IMR-90 (cell line): Measurements from ENCODE around the gene SLC26A11. TPM values are rescaled to one million over a fixed set of nuclear protein-coding genes. Genes with fewer than 3 reads are reported as not detected.
"Not testable (repeated sequence)": the region's sequence is repeated elsewhere in the genome, so short reads cannot be mapped to it uniquely, and the experiment has no call there.

Experiments used
- ATAC-seq: fragments of 200-7000 bp; cut with Tn5 transposase; 2 replicates; pipeline ENCODE4 v1.9.1; 2020; ENCODE audit warnings: low read depth, mild to moderate bottlenecking, moderate library complexity
- BruUV-seq: library from RNA; stranded (reverse); fragments of 400-500 nt; replicated peaks from 2 replicates; lab custom pipeline; 2021; lab: Mats Ljungman, UMichigan
- CTCF ChIA-PET: fragments of 300-600 bp; formaldehyde crosslinking; extraction: SDS; loops from one replicate; lab custom pipeline; 2021; ENCODE audit warnings: antibody characterized with exemption; lab: Yijun Ruan, JAX
- POLR2A ChIA-PET: fragments of 300-600 bp; sonication (Branson Sonifier 250); formaldehyde crosslinking; loops from one replicate; lab custom pipeline; 2022; ENCODE audit warnings: antibody characterized with exemption; ENCODE audit not compliant: unreplicated experiment; lab: Charles Lee
- DNase-seq: peaks from one replicate; pipeline ENCODE4 v3.0.0; 2013
- H2AFZ ChIP-seq: replicated peaks from 2 replicates; pipeline ENCODE3; 2013; ENCODE audit warnings: low read length, mild to moderate bottlenecking; ENCODE audit not compliant: poor library complexity
- H2AK5ac ChIP-seq: 2 replicates; pipeline ENCODE4 v1.6.1; 2013; ENCODE audit warnings: low read depth, low read length, inconsistent platforms
- H2AK9ac ChIP-seq: replicated peaks from 2 replicates; pipeline ENCODE3; 2013; ENCODE audit warnings: mild to moderate bottlenecking, low read depth, low read length, moderate library complexity; ENCODE audit not compliant: poor library complexity
- H2BK120ac ChIP-seq: 2 replicates; pipeline ENCODE4 v1.6.1; 2013; ENCODE audit warnings: low read depth, low read length, inconsistent platforms
- H2BK15ac ChIP-seq: 3 replicates; pipeline ENCODE4 v1.6.1; 2013; ENCODE audit warnings: low read depth, low read length, inconsistent platforms
- H2BK20ac ChIP-seq: 2 replicates; pipeline ENCODE4 v1.6.1; 2013; ENCODE audit warnings: low read depth, mild to moderate bottlenecking, inconsistent platforms, low read length, moderate library complexity
- H2BK5ac ChIP-seq: 2 replicates; pipeline ENCODE4 v1.6.1; 2013; ENCODE audit warnings: mild to moderate bottlenecking, low read depth, low read length, inconsistent platforms; ENCODE audit not compliant: poor library complexity, severe bottlenecking
- H3K14ac ChIP-seq: replicated peaks from 2 replicates; pipeline ENCODE4 v1.6.1; 2013; ENCODE audit warnings: low read depth, low read length, inconsistent platforms
- H3K18ac ChIP-seq: 2 replicates; pipeline ENCODE4 v1.6.1; 2013; ENCODE audit warnings: low read depth, low read length, control low read depth
- H3K23ac ChIP-seq: 2 replicates; pipeline ENCODE4 v1.6.1; 2013; ENCODE audit warnings: low read depth, low read length, inconsistent platforms
- H3K27ac ChIP-seq: 2 replicates; pipeline ENCODE4 v1.5.1; 2013; ENCODE audit warnings: mild to moderate bottlenecking, control low read depth, low read length; ENCODE audit not compliant: insufficient read depth
- H3K27me3 ChIP-seq: 2 replicates; pipeline ENCODE4 v1.6.1; 2013; ENCODE audit warnings: low read length; ENCODE audit not compliant: control insufficient read depth, insufficient read depth
- H3K36me3 ChIP-seq: 2 replicates; pipeline ENCODE4 v1.6.1; 2013; ENCODE audit warnings: low read length, mixed read lengths; ENCODE audit not compliant: control insufficient read depth, insufficient read depth
- H3K4ac ChIP-seq: 2 replicates; pipeline ENCODE4 v1.6.1; 2013; ENCODE audit warnings: low read depth, low read length, inconsistent platforms
- H3K4me1 ChIP-seq: 2 replicates; pipeline ENCODE4 v1.6.1; 2013; ENCODE audit warnings: low read length, mixed read lengths; ENCODE audit not compliant: control insufficient read depth, insufficient read depth
- H3K4me2 ChIP-seq: 2 replicates; pipeline ENCODE4 v1.6.1; 2013; ENCODE audit warnings: low read depth, mild to moderate bottlenecking, control low read depth, low read length, moderate library complexity
- H3K4me3 ChIP-seq: 2 replicates; pipeline ENCODE4 v1.5.1; 2013; ENCODE audit warnings: low read depth, mild to moderate bottlenecking, control low read depth, low read length, moderate library complexity; ENCODE audit not compliant: insufficient read depth
- H3K56ac ChIP-seq: 2 replicates; pipeline ENCODE4 v1.6.1; 2013; ENCODE audit warnings: low read length, inconsistent platforms; ENCODE audit not compliant: insufficient read depth; ENCODE audit errors: extremely low read depth
- H3K79me1 ChIP-seq, 2 experiments: 2 replicates each; pipeline ENCODE4 v1.6.1; 2013; ENCODE audit warnings: low read length in 2 of 2, inconsistent platforms in 1 of 2, low read depth in 1 of 2
- H3K9ac ChIP-seq: 2 replicates; pipeline ENCODE4 v1.6.1; 2013; ENCODE audit warnings: low read depth, low read length, control low read depth
- H3K9me1 ChIP-seq: 2 replicates; pipeline ENCODE4 v1.6.1; 2013; ENCODE audit warnings: low read length, inconsistent platforms; ENCODE audit not compliant: insufficient read depth
- H3K9me3 ChIP-seq: 2 replicates; pipeline ENCODE4 v1.6.1; 2013; ENCODE audit warnings: low read length; ENCODE audit not compliant: control insufficient read depth, insufficient read depth
- H4K20me1 ChIP-seq: 2 replicates; pipeline ENCODE4 v1.6.1; 2013; ENCODE audit warnings: low read length, inconsistent platforms; ENCODE audit not compliant: insufficient read depth
- H4K5ac ChIP-seq: 2 replicates; pipeline ENCODE4 v1.6.1; 2013; ENCODE audit warnings: mild to moderate bottlenecking, low read depth, low read length, control low read depth
- H4K8ac ChIP-seq, 2 experiments: 2 replicates each; pipeline ENCODE4 v1.6.1; 2013; ENCODE audit warnings: low read depth in 2 of 2, low read length in 2 of 2, control low read depth in 1 of 2, inconsistent platforms in 1 of 2
- H4K91ac ChIP-seq: 2 replicates; pipeline ENCODE4 v1.6.1; 2013; ENCODE audit warnings: low read depth, low read length, inconsistent platforms; ENCODE audit not compliant: insufficient read depth
- WGBS, 2 experiments: methylation state at CpG; one replicate each; pipeline versions ENCODE4 v1.1.5 to v1.1.7; 2013; ENCODE audit warnings: missing lambda C conversion rate in 2 of 2; ENCODE audit not compliant: insufficient read length in 1 of 2; ENCODE audit errors: extremely low coverage in 2 of 2; 5-methylcytosine and 5-hydroxymethylcytosine counted together
- dilution Hi-C: fragments of 300-500 bp; cut with HindIII; formaldehyde crosslinking; loops from one replicate; pipeline ENCODE4 v1.14.3; 2018; ENCODE audit warnings: low sequenced_read_pairs; ENCODE audit not compliant: unreplicated experiment
- in situ Hi-C: fragments of 300-500 bp; cut with MboI; formaldehyde crosslinking; loops from 3 replicates; pipeline ENCODE4 v1.14.3; 2019; ENCODE audit warnings: low sequenced_read_pairs, inconsistent platforms, mixed read lengths
- intact Hi-C: fragments of 100-400 bp; cut with micrococcal nuclease; formaldehyde crosslinking; loops from 2 replicates; pipeline ENCODE4 v1.10.0; 2022
- polyA plus RNA-seq, 3 experiments: library from polyadenylated mRNA; depleted of rRNA; stranded (reverse); fragments of >200 nt; gene quantifications; 2 replicates each; pipeline ENCODE4 v1.2.3, GENCODE V29; 2012; ENCODE audit warnings: low replicate concordance in 1 of 3
- total RNA-seq: library from RNA; depleted of rRNA; stranded (reverse); fragments of >200 nt; gene quantifications from 2 replicates; pipeline ENCODE4 v1.2.3, GENCODE V29; 2012

The SLC26A11 gene
- total and polyA plus RNA-seq, 2 of the 4 experiments (the other 2 are of a cell fraction), result 3.2 to 15.6 TPM

DNA sequence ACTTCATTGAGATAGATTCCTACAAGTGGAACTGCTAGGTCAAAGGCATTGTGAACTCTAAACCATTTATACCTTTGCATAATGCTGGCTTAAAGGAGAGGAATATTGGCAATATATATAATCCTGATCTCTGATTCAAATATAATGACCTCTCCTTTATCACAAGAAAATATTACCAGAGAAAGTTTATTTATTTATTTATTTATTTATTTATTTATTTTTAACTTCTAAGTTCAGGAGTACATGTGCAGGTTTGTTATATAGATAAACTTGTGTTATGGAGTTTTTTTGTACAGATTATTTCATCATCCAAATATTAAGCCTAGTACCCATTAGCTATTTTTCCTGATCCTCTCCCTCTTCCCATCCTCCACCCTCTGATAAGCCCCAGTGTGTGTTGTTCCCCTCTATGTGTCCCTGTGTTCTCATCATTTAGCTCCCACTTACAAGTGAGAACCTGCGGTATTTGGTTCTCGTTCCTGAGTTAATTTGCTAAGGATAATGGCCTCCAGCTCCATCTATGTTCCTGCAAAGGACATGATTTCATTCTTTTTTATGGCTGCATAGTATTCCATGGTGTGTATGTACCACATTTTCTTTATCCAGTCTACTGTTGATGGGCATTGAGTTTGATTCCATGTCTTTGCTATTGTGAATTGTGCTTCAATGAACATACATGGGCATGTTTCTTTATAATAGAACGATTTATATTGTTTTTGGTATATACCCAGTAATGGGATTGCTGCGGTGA is 79.3 kb downstream of the SLC26A11 start:
- H3K4me3 ChIP-seq, BruUV-seq, in situ Hi-C loops, DNase-seq, H2AK5ac ChIP-seq, H4K91ac ChIP-seq, H3K79me1 ChIP-seq, H2BK20ac ChIP-seq, H2BK120ac ChIP-seq, H3K9me3 ChIP-seq, H4K8ac ChIP-seq, CTCF ChIA-PET, H3K18ac ChIP-seq, H3K4me1 ChIP-seq, H4K20me1 ChIP-seq, H3K23ac ChIP-seq, H4K5ac ChIP-seq, ATAC-seq, dilution Hi-C loops, H2BK15ac ChIP-seq, H3K9me1 ChIP-seq, H3K4me2 ChIP-seq, H3K56ac ChIP-seq, H3K27ac ChIP-seq, H3K4ac ChIP-seq, H2AFZ ChIP-seq, H3K9ac ChIP-seq, H2BK5ac ChIP-seq, POLR2A ChIA-PET, H2AK9ac ChIP-seq, intact Hi-C loops, H3K27me3 ChIP-seq, H3K14ac ChIP-seq: not testable (repeated sequence)
- WGBS, 2 experiments, result 100% methylated on average over 1 of the region's 4 CpGs; no CpG with 5 or more reads in 1 of the 2 experiments
- H3K36me3 ChIP-seq, result peaks cover 71% of the 10 kb centered on the region

DNA sequence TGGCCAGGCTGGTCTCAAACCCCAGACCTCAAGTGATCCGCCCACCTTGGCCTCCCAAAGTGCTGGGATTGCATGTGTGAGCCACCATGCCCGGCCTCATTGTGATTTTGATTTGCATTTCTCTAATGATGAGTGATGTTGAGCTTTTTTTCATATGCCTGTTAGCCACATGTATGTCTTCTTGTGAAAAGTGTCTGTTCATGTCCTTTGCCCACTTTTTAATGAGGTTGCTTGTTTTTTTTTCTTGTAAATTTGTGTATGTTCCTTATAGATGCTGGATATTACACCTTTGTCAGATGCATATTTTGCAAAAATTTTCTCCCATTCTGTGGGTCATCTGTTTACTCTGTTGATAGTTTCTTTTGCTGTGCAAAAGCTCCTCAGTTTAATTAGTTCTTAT is 80.5 kb downstream of the SLC26A11 start:
- H3K18ac ChIP-seq, POLR2A ChIA-PET, H3K4me3 ChIP-seq, H4K91ac ChIP-seq, H3K27me3 ChIP-seq, H3K9me1 ChIP-seq, H3K4me1 ChIP-seq, H3K27ac ChIP-seq, ATAC-seq, H2AFZ ChIP-seq, H2AK9ac ChIP-seq, DNase-seq, H3K9me3 ChIP-seq, H4K8ac ChIP-seq, CTCF ChIA-PET, H3K14ac ChIP-seq, H3K4ac ChIP-seq, H2BK15ac ChIP-seq, intact Hi-C loops, H3K9ac ChIP-seq, in situ Hi-C loops, H4K20me1 ChIP-seq, dilution Hi-C loops, H2BK120ac ChIP-seq, H3K4me2 ChIP-seq, H4K5ac ChIP-seq, H3K56ac ChIP-seq, H3K23ac ChIP-seq, H2BK20ac ChIP-seq, BruUV-seq, H2AK5ac ChIP-seq, H2BK5ac ChIP-seq: not testable (repeated sequence)
- Histone ChIP-seq H3K36me3 (peaks cover 65% of the 10 kb centered on the region), H3K79me1 (peaks cover 3 to 11% of the 10 kb centered on the region in 2 experiments; a peak in 3 of 4 replicates)
- no CpG with 5 or more reads among the region's 2 CpGs for WGBS, 2 experiments
